Breast epithelium (tissue), 4 donors: ENCODE data around the gene NOSIP. TPM values are rescaled to one million over a fixed set of nuclear protein-coding genes. Genes with fewer than 3 reads are reported as not detected.

ENCODE experiments used
- DNase-seq, 2 donors: peaks; one replicate each; pipeline ENCODE4 v3.0.0-alpha.2; 2019; ENCODE audit warnings: low spot score in 2 of 2
- H3K27ac ChIP-seq, 2 donors: fragments of 200-600 bp; sonication (generic) in 1 of 2; one replicate each; pipeline ENCODE4 v1.5.1; 2016 to 2019; ENCODE audit warnings: mild to moderate bottlenecking in 1 of 2
- H3K27me3 ChIP-seq, 2 donors: fragments of 200-600 bp; sonication (generic) in 1 of 2; one replicate each; pipeline versions ENCODE4 v1.5.1 to v1.6.0; 2017 to 2019; ENCODE audit warnings: control low read depth in 1 of 2, mild to moderate bottlenecking in 1 of 2
- H3K36me3 ChIP-seq: fragments of 200-600 bp; one replicate; pipeline ENCODE4 v1.5.1; 2019
- H3K4me1 ChIP-seq, 2 donors: fragments of 200-600 bp; sonication (generic); one replicate each; pipeline ENCODE4 v1.5.1; 2016 to 2019; ENCODE audit warnings: control low read depth in 1 of 2
- H3K4me3 ChIP-seq, 3 donors: fragments of 200-600 bp; sonication (generic); 1 replicate in 2 of 3; 2 replicates in 1 of 3; pipeline ENCODE4 v1.5.1; 2016 to 2019; ENCODE audit warnings: mild to moderate bottlenecking in 3 of 3, moderate library complexity in 2 of 3
- H3K9me3 ChIP-seq, 2 donors: fragments of 200-600 bp; sonication (generic) in 1 of 2; one replicate each; pipeline ENCODE4 v1.5.1; 2016 to 2019; ENCODE audit warnings: control low read depth in 1 of 2
- CTCF ChIP-seq, 3 donors: fragments of 450-650 bp; IDR thresholded peaks; one replicate each; pipeline ENCODE4 v1.5.1; 2016 to 2017; ENCODE audit warnings: antibody characterized with exemption in 3 of 3, mild to moderate bottlenecking in 3 of 3, moderate library complexity in 3 of 3
- POLR2A ChIP-seq: fragments of 450-650 bp; IDR thresholded peaks from one replicate; pipeline ENCODE4 v1.6.1; 2016; ENCODE audit warnings: antibody characterized with exemption, mild to moderate bottlenecking, moderate library complexity
- POLR2AphosphoS5 ChIP-seq, 3 donors: sonication (generic); formaldehyde crosslinking; IDR thresholded peaks; one replicate each; pipeline ENCODE4 v1.6.1; 2017; ENCODE audit warnings: antibody characterized with exemption in 3 of 3
- intact Hi-C: fragments of 100-400 bp; cut with DNase I; formaldehyde crosslinking; loops from one replicate; pipeline ENCODE4 v1.15.1; 2023; ENCODE audit warnings: low total_unique reads
- total RNA-seq, 3 donors: library from RNA; depleted of rRNA; stranded (reverse); fragments of >200 nt; gene quantifications; one replicate each; pipeline ENCODE4 v1.1.0, GENCODE V29; 2016

The NOSIP gene
- total RNA-seq, 3 donors from 2014 or later: 54.7 to 60.0 (median 57.4) TPM

- DNase-seq: no peak
- TF ChIP-seq POLR2AphosphoS5 (IDR thresholded peaks at IDR 0.05) (no peak), POLR2A (no peak), CTCF (IDR thresholded peaks at IDR 0.05) (no peak)
- Histone ChIP-seq H3K27ac (no peak overlapping the region), H3K9me3 (no peaks in the 10 kb centered on the region), H3K4me1 (no peaks in the 10 kb centered on the region), H3K4me3 (no peak overlapping the region), H3K27me3 (no peaks in the 10 kb centered on the region), H3K36me3 (no peaks in the 10 kb centered on the region)
- intact Hi-C loops: loop anchor here (10.0 kb wide), 1 partner anchor 1215 kb away; the partner anchor contains the start of genes GRIN2D and KDELR1
These were observed 29.2 kb upstream of the NOSIP start for GRCh38 chr19:49609499-49610092.

GRCh38 chr19:49605605-49606004, 25.2 kb upstream of the NOSIP start:
- no peaks in the 10 kb centered on the region for H3K36me3 ChIP-seq
- H3K27me3 ChIP-seq: no peaks in the 10 kb centered on the region
- no peak overlapping the region for H3K4me3 ChIP-seq
- TF ChIP-seq POLR2A (no peak), CTCF (IDR thresholded peaks at IDR 0.05) (no peak), POLR2AphosphoS5 (IDR thresholded peaks at IDR 0.05) (no peak)
- intact Hi-C loops: loop anchor here (10.0 kb wide), 1 partner anchor 1211 kb away; the partner anchor contains the start of genes GRIN2D and KDELR1
- no peaks in the 10 kb centered on the region for H3K4me1 ChIP-seq
- no peaks in the 10 kb centered on the region for H3K9me3 ChIP-seq
- no peak overlapping the region for H3K27ac ChIP-seq
- no peak for DNase-seq

GRCh38 chr19:49602806-49603205, 22.4 kb upstream of the NOSIP start:
- Histone ChIP-seq H3K27me3 (no peaks in the 10 kb centered on the region), H3K4me1 (no peaks in the 10 kb centered on the region), H3K9me3 (no peaks in the 10 kb centered on the region), H3K36me3 (no peaks in the 10 kb centered on the region), H3K27ac (no peak overlapping the region), H3K4me3 (no peak overlapping the region)
- intact Hi-C loops: loop anchor here (10.0 kb wide), 1 partner anchor 1208 kb away; the partner anchor contains the start of genes GRIN2D and KDELR1
- TF ChIP-seq POLR2AphosphoS5 (IDR thresholded peaks at IDR 0.05): no peak
- no peak for DNase-seq

GRCh38 chr19:49601482-49602038, 21.2 kb upstream of the NOSIP start:
- TF ChIP-seq POLR2A (no peak), POLR2AphosphoS5 (IDR thresholded peaks at IDR 0.05) (no peak), CTCF (IDR thresholded peaks at IDR 0.05) (no peak)
- H3K27me3 ChIP-seq: no peaks in the 10 kb centered on the region
- no peaks in the 10 kb centered on the region for H3K9me3 ChIP-seq
- no peak overlapping the region for H3K27ac ChIP-seq
- no peaks in the 10 kb centered on the region for H3K36me3 ChIP-seq
- no peak for DNase-seq
- no peaks in the 10 kb centered on the region for H3K4me1 ChIP-seq
- no peak overlapping the region for H3K4me3 ChIP-seq
- intact Hi-C loops: loop anchor here (10.0 kb wide), 1 partner anchor 1207 kb away; the partner anchor contains the start of genes GRIN2D and KDELR1

- no peak overlapping the region for H3K4me3 ChIP-seq
- intact Hi-C loops: loop anchor here (10.0 kb wide), 1 partner anchor 1205 kb away; the partner anchor contains the start of genes GRIN2D and KDELR1
- no peak for DNase-seq
- H3K36me3 ChIP-seq: no peaks in the 10 kb centered on the region
- no peaks in the 10 kb centered on the region for H3K27me3 ChIP-seq
- H3K27ac ChIP-seq: no peak overlapping the region
- no peaks in the 10 kb centered on the region for H3K4me1 ChIP-seq
- H3K9me3 ChIP-seq: no peaks in the 10 kb centered on the region
- TF ChIP-seq CTCF (IDR thresholded peaks at IDR 0.05) (no peak), POLR2A (no peak), POLR2AphosphoS5 (IDR thresholded peaks at IDR 0.05) (no peak)
These were observed 19.3 kb upstream of the NOSIP start for GRCh38 chr19:49599378-49600295.
